ENCODE results near the gene CLEC2A.

- TF ChIP-seq EZH2 (IDR thresholded peaks at IDR 0.05; ENCODE audit: borderline replicate concordance, low read depth, low read length, severe bottlenecking) (no peak), CTCF (IDR thresholded peaks at IDR 0.05; ENCODE audit: borderline replicate concordance, extremely low read depth, low read length, poor library complexity, severe bottlenecking) (no peak)
Measured at GRCh38 chr12:9910716-9911421, 21.3 kb downstream of the CLEC2A start.

Data from DND-41 (cell line).